ENCODE results near the gene TTC28.

The TTC28 gene

GRCh38 chr22:28097627-28098026 is 582.0 kb downstream of the TTC28 start:
- H3K4me3 ChIP-seq (ENCODE audit: low read depth, low read length): no peak overlapping the region
- no peak for DNase-seq (ENCODE audit: low read depth)
- TF ChIP-seq MAX (IDR thresholded peaks at IDR 0.05; ENCODE audit: low read depth, low read length) (no peak), MYC (IDR thresholded peaks at IDR 0.05; ENCODE audit: low read depth, low read length) (no peak), POLR2A (IDR thresholded peaks at IDR 0.05; ENCODE audit: extremely low read depth, insufficient read length) (no peak), CTCF (IDR thresholded peaks at IDR 0.05; ENCODE audit: low read depth, low read length) (no peak)

- TF ChIP-seq MAX (IDR thresholded peaks at IDR 0.05; ENCODE audit: low read depth, low read length) (no peak), MYC (IDR thresholded peaks at IDR 0.05; ENCODE audit: low read depth, low read length) (no peak), POLR2A (IDR thresholded peaks at IDR 0.05; ENCODE audit: extremely low read depth, insufficient read length) (no peak), CTCF (IDR thresholded peaks at IDR 0.05; ENCODE audit: low read depth, low read length) (no peak)
- no peak for DNase-seq (ENCODE audit: low read depth)
- H3K4me3 ChIP-seq (ENCODE audit: low read depth, low read length): no peak overlapping the region
Measured at GRCh38 chr22:28096161-28096560, 583.5 kb downstream of the TTC28 start.

GRCh38 chr22:28095316-28096095 is 584.1 kb downstream of the TTC28 start:
- no peak overlapping the region for H3K4me3 ChIP-seq (ENCODE audit: low read depth, low read length)
- no peak for TF ChIP-seq POLR2A (IDR thresholded peaks at IDR 0.05; ENCODE audit: extremely low read depth, insufficient read length)
- no peak for TF ChIP-seq CTCF (IDR thresholded peaks at IDR 0.05; ENCODE audit: low read depth, low read length)
- TF ChIP-seq MYC (IDR thresholded peaks at IDR 0.05; ENCODE audit: low read depth, low read length): no peak
- TF ChIP-seq MAX (IDR thresholded peaks at IDR 0.05; ENCODE audit: low read depth, low read length): no peak
- DNase-seq (ENCODE audit: low read depth): no peak

- TF ChIP-seq CTCF (IDR thresholded peaks at IDR 0.05; ENCODE audit: low read depth, low read length) (no peak), MAX (IDR thresholded peaks at IDR 0.05; ENCODE audit: low read depth, low read length) (no peak), POLR2A (IDR thresholded peaks at IDR 0.05; ENCODE audit: extremely low read depth, insufficient read length) (no peak), MYC (IDR thresholded peaks at IDR 0.05; ENCODE audit: low read depth, low read length) (no peak)
- no peak overlapping the region for H3K4me3 ChIP-seq (ENCODE audit: low read depth, low read length)
- no peak for DNase-seq (ENCODE audit: low read depth)
Measured at GRCh38 chr22:28094771-28095170, 584.9 kb downstream of the TTC28 start.

- no peak for DNase-seq (ENCODE audit: low read depth)
- TF ChIP-seq CTCF (IDR thresholded peaks at IDR 0.05; ENCODE audit: low read depth, low read length): no peak
- no peak for TF ChIP-seq MYC (IDR thresholded peaks at IDR 0.05; ENCODE audit: low read depth, low read length)
- no peak for TF ChIP-seq POLR2A (IDR thresholded peaks at IDR 0.05; ENCODE audit: extremely low read depth, insufficient read length)
- no peak for TF ChIP-seq MAX (IDR thresholded peaks at IDR 0.05; ENCODE audit: low read depth, low read length)
- H3K4me3 ChIP-seq (ENCODE audit: low read depth, low read length): no peak overlapping the region
Measured at GRCh38 chr22:28093711-28094110, 585.9 kb downstream of the TTC28 start.

All from NB4 (cell line).